ENCODE measurements around the gene FOXJ1.
"Not testable (repeated sequence)": the region's sequence is repeated elsewhere in the genome, so short reads cannot be mapped to it uniquely, and the experiment has no call there.

FOXJ1 gene

GRCh38 chr17:76188213-76189016 lies 47.4 kb upstream of the FOXJ1 start:
- H3K9me2 ChIP-seq (replicated peaks; ENCODE audit: insufficient read depth, low read length): no peaks in the 10 kb centered on the region
- H3K36me3 ChIP-seq (ENCODE audit: low read length): no peaks in the 10 kb centered on the region
- TF ChIP-seq EZH2phosphoT487 (conservative IDR thresholded peaks at IDR 0.05; ENCODE audit: low read length): no peak
- no peak for TF ChIP-seq CTCF (IDR thresholded peaks at IDR 0.05; ENCODE audit: insufficient read depth, low read length, poor library complexity, severe bottlenecking)
- no peak overlapping the region for H2AFZ ChIP-seq (ENCODE audit: low read depth, low read length, severe bottlenecking)
- H3K9ac ChIP-seq (ENCODE audit: low read length): no peak overlapping the region
- no peaks in the 10 kb centered on the region for H3K9me3 ChIP-seq (ENCODE audit: insufficient read depth, low read length)
- no peaks in the 10 kb centered on the region for H4K20me1 ChIP-seq (ENCODE audit: low read depth, low read length)
- H3K4me3 ChIP-seq (ENCODE audit: insufficient read depth, low read length, poor library complexity, severe bottlenecking): no peak overlapping the region
- H3K4me2 ChIP-seq (ENCODE audit: low read depth, low read length, poor library complexity, severe bottlenecking): no peak overlapping the region
- no peaks in the 10 kb centered on the region for H3K27me3 ChIP-seq (ENCODE audit: low read length)
- H3F3A ChIP-seq (ENCODE audit: insufficient read depth): peaks cover 10% of the 10 kb centered on the region; the same call in 1 of the 2 replicates
- no peaks in the 10 kb centered on the region for H3K79me2 ChIP-seq (ENCODE audit: insufficient read depth, low read length)
- H3K27ac ChIP-seq (ENCODE audit: low read depth, low read length): no peak overlapping the region

GRCh38 chr17:76186774-76187173 lies 45.7 kb upstream of the FOXJ1 start:
- H3K9ac ChIP-seq (ENCODE audit: low read length); H3K79me2 ChIP-seq (ENCODE audit: insufficient read depth, low read length); H3K9me3 ChIP-seq (ENCODE audit: insufficient read depth, low read length); H2AFZ ChIP-seq (ENCODE audit: low read depth, low read length, severe bottlenecking); H3K9me2 ChIP-seq (replicated peaks; ENCODE audit: insufficient read depth, low read length); H3F3A ChIP-seq (ENCODE audit: insufficient read depth); H3K27ac ChIP-seq (ENCODE audit: low read depth, low read length); H3K27me3 ChIP-seq (ENCODE audit: low read length); H3K4me2 ChIP-seq (ENCODE audit: low read depth, low read length, poor library complexity, severe bottlenecking); H3K4me3 ChIP-seq (ENCODE audit: insufficient read depth, low read length, poor library complexity, severe bottlenecking); H4K20me1 ChIP-seq (ENCODE audit: low read depth, low read length); H3K36me3 ChIP-seq (ENCODE audit: low read length): not testable (repeated sequence)

GRCh38 chr17:76184290-76184689 lies 43.2 kb upstream of the FOXJ1 start:
- TF ChIP-seq CTCF (IDR thresholded peaks at IDR 0.05; ENCODE audit: insufficient read depth, low read length, poor library complexity, severe bottlenecking) (no peak), EZH2phosphoT487 (conservative IDR thresholded peaks at IDR 0.05; ENCODE audit: low read length) (no peak)
- Histone ChIP-seq H3K4me2 (ENCODE audit: low read depth, low read length, poor library complexity, severe bottlenecking) (no peak overlapping the region), H3K79me2 (ENCODE audit: insufficient read depth, low read length) (no peaks in the 10 kb centered on the region), H3F3A (ENCODE audit: insufficient read depth) (peaks cover 3% of the 10 kb centered on the region; the same call in 1 of the 2 replicates), H3K4me3 (ENCODE audit: insufficient read depth, low read length, poor library complexity, severe bottlenecking) (no peak overlapping the region), H3K9me2 (replicated peaks; ENCODE audit: insufficient read depth, low read length) (no peaks in the 10 kb centered on the region), H4K20me1 (ENCODE audit: low read depth, low read length) (no peaks in the 10 kb centered on the region), H3K27ac (ENCODE audit: low read depth, low read length) (no peak overlapping the region), H3K9ac (ENCODE audit: low read length) (no peak overlapping the region), H3K36me3 (ENCODE audit: low read length) (no peaks in the 10 kb centered on the region), H3K9me3 (ENCODE audit: insufficient read depth, low read length) (no peaks in the 10 kb centered on the region), H3K27me3 (ENCODE audit: low read length) (no peaks in the 10 kb centered on the region), H2AFZ (ENCODE audit: low read depth, low read length, severe bottlenecking) (no peak overlapping the region)

GRCh38 chr17:76182016-76182764 lies 41.1 kb upstream of the FOXJ1 start:
- H3K27ac ChIP-seq (ENCODE audit: low read depth, low read length): no peak overlapping the region
- TF ChIP-seq EZH2phosphoT487 (conservative IDR thresholded peaks at IDR 0.05; ENCODE audit: low read length): no peak
- peak; percentile 81 for TF ChIP-seq CTCF (IDR thresholded peaks at IDR 0.05; ENCODE audit: insufficient read depth, low read length, poor library complexity, severe bottlenecking)
- no peaks in the 10 kb centered on the region for H3K9me3 ChIP-seq (ENCODE audit: insufficient read depth, low read length)
- H3K79me2 ChIP-seq (ENCODE audit: insufficient read depth, low read length): no peaks in the 10 kb centered on the region
- H3K9me2 ChIP-seq (replicated peaks; ENCODE audit: insufficient read depth, low read length): no peaks in the 10 kb centered on the region
- H3K27me3 ChIP-seq (ENCODE audit: low read length): no peaks in the 10 kb centered on the region
- no peak overlapping the region for H3K4me3 ChIP-seq (ENCODE audit: insufficient read depth, low read length, poor library complexity, severe bottlenecking)
- H2AFZ ChIP-seq (ENCODE audit: low read depth, low read length, severe bottlenecking): peak overlapping the region; percentile 76
- peaks cover 3% of the 10 kb centered on the region; the same call in 1 of the 2 replicates for H3F3A ChIP-seq (ENCODE audit: insufficient read depth)
- no peaks in the 10 kb centered on the region for H4K20me1 ChIP-seq (ENCODE audit: low read depth, low read length)
- H3K36me3 ChIP-seq (ENCODE audit: low read length): no peaks in the 10 kb centered on the region
- H3K4me2 ChIP-seq (ENCODE audit: low read depth, low read length, poor library complexity, severe bottlenecking): peak overlapping the region; percentile 26
- H3K9ac ChIP-seq (ENCODE audit: low read length): no peak overlapping the region

All from SU-DHL-6 (cell line).